HG02884 (cell line): ENCODE data around the gene PRKACG.
"Not testable (repeated sequence)": the region's sequence is repeated elsewhere in the genome, so short reads cannot be mapped to it uniquely, and the experiment has no call there.

Source experiments
- ATAC-seq: cut with Tn5 transposase; IDR thresholded peaks from one replicate; pipeline ENCODE4 v1.9.1; 2021; ENCODE audit warnings: mild to moderate bottlenecking, moderate library complexity; ENCODE audit not compliant: unreplicated experiment

Gene PRKACG

GRCh38 chr9:69027355-69028097 lies 13.6 kb upstream of the PRKACG start:
- peak; percentile 78 for ATAC-seq

- no peak for ATAC-seq
Observed at GRCh38 chr9:69023650-69024049, 9.7 kb upstream of the PRKACG start.

DNA sequence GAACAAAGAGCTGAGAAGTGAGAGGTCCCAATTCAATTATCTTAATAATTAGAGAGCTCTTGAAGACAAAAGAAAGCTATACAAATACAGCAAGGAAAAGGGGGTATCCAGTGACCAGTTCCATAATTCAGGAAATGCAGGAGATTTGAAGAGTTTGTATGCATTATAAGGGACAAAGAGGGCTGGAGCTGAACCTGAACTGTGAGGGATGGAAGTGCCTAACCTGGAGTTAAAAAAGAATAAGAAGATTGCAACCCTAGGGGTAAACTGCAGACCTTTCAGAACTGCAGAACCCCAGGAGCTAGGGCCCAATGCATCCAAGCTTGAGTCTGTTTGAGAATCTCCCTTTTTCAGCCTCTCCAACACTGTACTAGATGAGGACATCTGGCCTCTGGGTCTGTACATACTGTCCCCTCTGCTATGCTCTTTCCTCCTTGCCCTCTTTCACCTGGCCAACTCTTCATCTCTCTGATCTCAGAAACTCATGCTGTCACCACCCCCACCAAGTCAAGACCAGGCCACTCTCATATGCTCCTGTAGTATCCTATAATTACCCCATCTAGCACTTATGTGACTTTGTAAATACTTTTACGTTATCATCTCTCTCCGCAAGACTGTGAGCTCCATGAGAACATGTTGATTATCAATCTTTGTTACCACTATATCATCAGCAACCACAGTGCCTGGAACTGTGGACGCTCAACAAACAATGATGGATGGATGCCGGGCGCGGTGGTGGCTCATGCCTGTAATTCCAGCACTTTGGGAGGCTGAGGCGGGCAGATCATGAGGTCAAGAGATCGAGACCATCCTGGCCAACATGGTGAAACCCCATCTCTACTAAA lies 6.6 kb upstream of the PRKACG start:
- no peak for ATAC-seq

- ATAC-seq = no peak
Observed at GRCh38 chr9:69019808-69020207, 5.9 kb upstream of the PRKACG start.

DNA sequence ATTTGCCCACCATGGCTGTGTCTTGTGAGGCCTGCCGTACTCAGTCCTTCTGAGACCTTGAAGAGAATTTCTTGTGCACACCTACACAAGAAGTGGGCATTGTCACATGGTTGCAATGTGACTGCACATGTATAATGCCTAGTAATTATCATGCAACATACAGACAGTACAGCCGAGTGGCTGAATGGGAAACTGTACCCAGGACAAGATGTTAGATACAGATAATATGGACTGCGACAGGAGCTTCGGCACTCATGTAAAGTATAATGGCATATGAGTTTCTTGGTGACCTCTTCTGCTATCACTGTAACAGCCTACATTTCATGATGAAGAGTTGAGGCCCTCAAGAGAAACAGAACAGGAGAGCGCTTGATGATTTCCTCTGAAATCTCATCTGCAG lies 4.8 kb upstream of the PRKACG start:
- no peak for ATAC-seq

DNA sequence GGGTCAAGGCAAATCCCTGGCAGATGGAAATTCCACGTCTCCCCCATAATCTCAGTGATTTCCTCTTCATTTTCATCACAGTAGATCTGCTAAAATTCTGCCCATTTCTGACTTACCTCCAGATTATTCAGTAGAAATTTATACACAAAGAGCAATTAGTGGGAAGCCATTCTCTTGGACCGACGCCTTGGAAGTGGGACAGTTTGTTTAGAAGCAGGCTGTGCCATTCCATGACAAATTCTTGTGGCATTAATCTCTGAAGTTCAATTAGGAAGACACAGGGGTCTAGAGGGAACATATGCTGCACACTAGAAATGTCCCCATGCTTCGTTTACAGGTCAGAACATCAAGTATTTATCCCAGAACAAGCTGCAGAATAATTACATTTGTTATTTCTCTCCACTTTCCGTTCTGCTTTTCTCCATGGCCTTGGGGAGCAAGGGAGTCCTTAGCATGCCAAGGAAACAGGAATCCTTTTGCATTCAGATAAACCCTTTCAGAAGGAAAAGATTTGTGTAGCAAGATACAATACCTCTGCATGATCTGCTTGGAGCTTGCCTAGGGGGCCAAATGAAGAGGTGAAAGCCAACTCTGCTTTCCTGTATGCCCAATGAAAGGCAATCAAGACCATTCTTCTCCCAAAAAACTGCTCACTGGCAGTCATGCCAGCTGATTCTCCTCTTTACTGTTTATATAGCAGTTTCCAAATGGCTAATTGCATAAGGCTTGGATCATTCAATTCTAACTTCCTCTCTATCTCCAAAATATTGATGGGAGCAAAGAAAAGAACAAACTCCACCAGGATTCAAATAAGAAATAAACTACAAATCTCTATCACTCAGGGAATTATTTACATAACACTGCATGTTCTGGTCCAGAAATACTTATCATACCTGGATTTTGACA lies 2.5 kb upstream of the PRKACG start:
- no peak for ATAC-seq

DNA sequence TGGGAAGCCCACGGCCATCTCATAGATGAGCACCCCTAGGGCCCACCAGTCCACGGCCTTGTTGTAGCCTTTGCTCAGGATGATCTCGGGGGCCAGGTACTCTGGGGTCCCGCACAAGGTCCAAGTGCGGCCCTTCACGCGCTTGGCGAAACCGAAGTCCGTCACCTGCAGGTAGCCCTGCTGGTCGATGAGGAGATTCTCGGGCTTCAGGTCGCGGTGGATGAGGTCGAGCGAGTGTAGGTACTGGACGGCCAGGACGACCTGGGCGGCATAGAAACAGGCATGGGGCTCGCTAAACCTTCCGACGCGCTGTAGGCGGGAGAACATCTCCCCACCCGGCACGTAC lies 558 bp downstream of the PRKACG start:
- no peak for ATAC-seq

GRCh38 chr9:69012696-69013381 lies 1.1 kb downstream of the PRKACG start:
- ATAC-seq = no peak

DNA sequence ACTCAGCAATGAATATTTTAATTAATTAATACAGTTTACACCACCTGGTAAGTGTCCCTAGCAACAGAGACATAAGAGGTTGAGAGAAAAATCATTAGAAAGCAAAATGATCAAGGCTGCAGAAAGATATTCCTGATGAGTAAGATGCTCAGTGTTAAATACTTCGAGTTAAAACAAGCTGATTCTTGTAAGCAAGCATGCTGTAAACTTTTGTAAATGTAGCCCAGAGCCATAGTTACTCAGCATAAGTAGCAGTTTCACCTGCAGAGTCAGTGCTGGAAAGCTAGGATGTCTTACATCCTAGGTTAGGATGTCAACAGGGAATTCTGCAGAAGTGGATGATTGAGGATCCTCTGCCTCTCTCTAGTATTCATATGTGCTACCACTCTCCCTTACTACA lies 4.2 kb downstream of the PRKACG start:
- ATAC-seq = no peak

DNA sequence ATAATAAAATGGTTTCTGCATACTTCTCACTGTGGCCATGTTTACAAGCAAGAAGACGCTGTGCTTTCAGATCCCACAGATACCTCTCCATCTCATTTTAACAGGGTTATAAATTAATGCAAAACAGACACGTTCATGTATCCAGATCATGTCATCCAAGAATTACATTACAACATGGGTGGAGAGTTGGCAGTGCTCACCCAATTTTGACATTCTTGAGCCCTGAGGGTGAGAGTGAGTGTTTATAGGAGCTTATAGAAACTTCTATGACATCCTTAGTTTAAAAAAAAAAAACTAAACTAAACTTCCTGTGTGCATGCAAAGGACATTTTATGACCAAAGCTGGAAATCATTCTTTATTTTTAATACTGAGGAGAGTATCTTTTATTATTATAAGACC lies 9.1 kb downstream of the PRKACG start:
- ATAC-seq = no peak

- ATAC-seq = no peak
Observed at GRCh38 chr9:69003051-69003450, 10.9 kb downstream of the PRKACG start.

GRCh38 chr9:69001921-69002320 lies 12.0 kb downstream of the PRKACG start:
- ATAC-seq = no peak

- ATAC-seq = peak; percentile 93
Observed at GRCh38 chr9:68999393-69000105, 14.4 kb downstream of the PRKACG start.

- ATAC-seq = no peak
Observed at GRCh38 chr9:68998812-68999211, 15.1 kb downstream of the PRKACG start.

GRCh38 chr9:68998385-68998784 lies 15.5 kb downstream of the PRKACG start:
- no peak for ATAC-seq

DNA sequence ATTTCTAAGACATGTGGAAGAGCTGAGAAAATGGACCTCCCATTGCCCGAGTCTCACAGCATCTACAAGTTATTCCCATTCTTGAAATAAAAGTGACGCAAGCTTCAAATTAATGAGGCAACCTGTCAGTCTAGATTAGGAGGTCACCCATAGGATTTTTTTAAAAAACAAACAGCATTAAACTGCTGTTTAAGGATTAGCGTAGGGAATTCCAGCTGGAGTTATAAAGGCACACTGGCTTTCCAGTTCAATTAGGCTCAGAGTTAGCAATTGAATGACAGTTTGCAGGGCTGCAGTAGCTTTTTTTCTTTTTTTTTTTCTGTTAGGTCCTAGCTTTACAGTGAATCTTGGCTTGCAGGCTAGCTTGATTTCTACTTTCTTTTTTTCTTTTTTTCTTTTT lies 16.2 kb downstream of the PRKACG start:
- no peak for ATAC-seq

- no peak for ATAC-seq
Observed at GRCh38 chr9:68996462-68996861, 17.5 kb downstream of the PRKACG start.

DNA sequence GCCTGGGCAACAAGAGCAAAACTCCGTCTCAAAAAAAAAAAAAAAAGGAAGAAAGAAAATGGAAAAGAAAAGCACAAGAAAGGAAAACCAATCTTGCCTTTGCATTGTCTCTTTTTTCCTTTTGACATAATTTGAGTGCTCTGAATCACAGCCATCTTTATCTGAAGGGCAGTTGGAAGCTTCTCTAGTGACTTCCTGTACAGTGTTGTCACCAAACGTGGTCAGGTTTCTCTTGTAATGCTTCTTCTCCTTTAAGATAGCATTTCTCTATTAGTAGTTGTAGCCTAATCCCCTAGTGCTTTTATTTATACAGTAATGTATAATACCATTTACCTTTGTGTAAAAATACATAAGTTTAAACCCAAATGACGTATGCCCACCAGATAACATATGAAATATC lies 18.1 kb downstream of the PRKACG start:
- no peak for ATAC-seq

- ATAC-seq = no peak
Observed at GRCh38 chr9:68991457-68991856, 22.5 kb downstream of the PRKACG start.

- ATAC-seq = not testable (repeated sequence)
Observed at GRCh38 chr9:68986949-68987348, 27.0 kb downstream of the PRKACG start.
